Neural progenitor cell (in vitro differentiated cells): ENCODE results near the gene PLEKHB2. TPM values are rescaled to one million over a fixed set of nuclear protein-coding genes. Genes with fewer than 3 reads are reported as not detected.

ENCODE experiments used
- DNase-seq: peaks from one replicate; pipeline ENCODE4 v3.0.0-alpha.2; 2016; ENCODE audit warnings: low spot score
- H2AFZ ChIP-seq: fragments of 200-600 bp; sonication (generic); replicated peaks from 2 replicates; pipeline ENCODE4 v1.6.1; 2016; ENCODE audit warnings: antibody characterized with exemption
- H3F3A ChIP-seq: fragments of 200-600 bp; sonication (generic); 2 replicates; pipeline ENCODE4 v1.6.1; 2016; ENCODE audit warnings: antibody characterized with exemption, low read depth
- H3K27ac ChIP-seq: fragments of 200-600 bp; sonication (generic); 2 replicates; pipeline ENCODE4 v1.5.1; 2016; ENCODE audit warnings: mild to moderate bottlenecking
- H3K27me3 ChIP-seq: fragments of 200-600 bp; sonication (generic); 2 replicates; pipeline ENCODE4 v1.6.1; 2016; ENCODE audit warnings: mild to moderate bottlenecking, moderate library complexity
- H3K36me3 ChIP-seq: fragments of 200-600 bp; sonication (generic); 2 replicates; pipeline ENCODE4 v1.5.1; 2016
- H3K4me1 ChIP-seq: fragments of 200-600 bp; sonication (generic); 2 replicates; pipeline ENCODE4 v1.6.1; 2016; ENCODE audit warnings: mixed run types
- H3K4me2 ChIP-seq: fragments of 200-600 bp; sonication (generic); 2 replicates; pipeline ENCODE4 v1.6.1; 2016
- H3K4me3 ChIP-seq: fragments of 200-600 bp; sonication (generic); 2 replicates; pipeline ENCODE4 v1.5.1; 2016
- H3K79me2 ChIP-seq: fragments of 200-600 bp; sonication (generic); 2 replicates; pipeline ENCODE4 v1.6.1; 2016; ENCODE audit warnings: low read depth
- H3K9ac ChIP-seq: fragments of 200-600 bp; sonication (generic); 2 replicates; pipeline ENCODE4 v1.6.1; 2016
- H3K9me3 ChIP-seq: fragments of 200-600 bp; sonication (generic); 2 replicates; pipeline ENCODE4 v1.5.1; 2016; ENCODE audit warnings: low read depth
- H4K20me1 ChIP-seq: fragments of 200-600 bp; sonication (generic); 2 replicates; pipeline ENCODE4 v1.6.1; 2016; ENCODE audit warnings: low read depth
- H3K27ac Mint-ChIP-seq: 3 replicates; pipeline ENCODE4 v1.8.0; 2021; ENCODE audit warnings: mixed read lengths
- H3K27me3 Mint-ChIP-seq: 2 replicates; pipeline ENCODE4 v1.8.0; 2022; ENCODE audit warnings: low read depth, mild to moderate bottlenecking, inconsistent platforms, moderate library complexity, mixed read lengths; ENCODE audit not compliant: insufficient read depth
- H3K36me3 Mint-ChIP-seq: 3 replicates; pipeline ENCODE4 v1.8.0; 2021; ENCODE audit warnings: mixed read lengths
- H3K4me1 Mint-ChIP-seq: 3 replicates; pipeline ENCODE4 v1.8.0; 2021; ENCODE audit warnings: mixed read lengths
- H3K4me3 Mint-ChIP-seq: 3 replicates; pipeline ENCODE4 v1.8.0; 2021; ENCODE audit warnings: mild to moderate bottlenecking, moderate library complexity, mixed read lengths
- H3K9me3 Mint-ChIP-seq: 3 replicates; pipeline ENCODE4 v1.8.0; 2020; ENCODE audit warnings: mixed read lengths
- CTCF ChIP-seq: fragments of 200-600 bp; sonication (generic); IDR thresholded peaks from 2 replicates; pipeline ENCODE4 v1.5.1; 2017; ENCODE audit warnings: antibody characterized with exemption, mild to moderate bottlenecking
- EZH2 ChIP-seq: fragments of 200-600 bp; sonication (generic); IDR thresholded peaks from 2 replicates; pipeline ENCODE4 v1.6.1; 2017; ENCODE audit warnings: antibody characterized with exemption, mild to moderate bottlenecking, moderate library complexity
- EZH2phosphoT487 ChIP-seq: fragments of 200-600 bp; sonication (generic); IDR thresholded peaks from 2 replicates; pipeline ENCODE4 v1.6.1; 2017; ENCODE audit warnings: antibody characterized with exemption
- total RNA-seq: library from RNA; depleted of rRNA; stranded (reverse); fragments of >200 nt; gene quantifications from 2 replicates; pipeline ENCODE4 v1.2.3, GENCODE V29; 2015; ENCODE audit warnings: low replicate concordance

The PLEKHB2 gene
- total RNA-seq, 1 donor from 2014 or later = 57.4 TPM

DNA sequence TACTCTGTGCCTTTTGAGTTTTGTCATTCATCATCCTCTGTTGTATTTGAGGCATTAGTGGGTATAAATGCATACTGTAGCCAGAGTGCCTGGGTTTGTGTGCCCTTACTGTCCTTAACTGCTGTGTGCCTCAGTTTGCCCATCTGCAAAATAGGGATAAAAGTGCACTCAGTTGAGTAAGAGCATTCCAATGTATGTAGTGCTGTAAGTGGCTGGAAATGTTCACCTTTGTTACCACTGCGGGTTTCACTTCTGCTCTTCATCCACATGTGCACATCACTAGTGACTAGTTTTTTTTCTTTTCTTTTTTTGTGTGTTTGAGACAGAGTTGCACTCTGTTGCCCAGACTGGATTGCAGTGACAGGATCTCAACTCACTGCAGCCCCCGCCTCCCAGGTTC is 39.9 kb downstream of the PLEKHB2 start:
- no peak for DNase-seq
- Histone ChIP-seq H3K36me3 (peaks cover 7% of the 10 kb centered on the region), H3K27ac (no peak overlapping the region), H3K27me3 (no peaks in the 10 kb centered on the region), H3K9me3 (no peaks in the 10 kb centered on the region), H3K4me1 (no peaks in the 10 kb centered on the region), H3K4me2 (no peak overlapping the region), H3K79me2 (peaks cover 9% of the 10 kb centered on the region), H4K20me1 (peaks cover 9% of the 10 kb centered on the region), H2AFZ (no peak overlapping the region), H3K9ac (no peak overlapping the region), H3F3A (no peaks in the 10 kb centered on the region), H3K4me3 (no peak overlapping the region)
- no peak overlapping the region for H3K27ac Mint-ChIP-seq
- no peaks in the 10 kb centered on the region for H3K4me1 Mint-ChIP-seq
- no peak overlapping the region for H3K4me3 Mint-ChIP-seq
- TF ChIP-seq CTCF = no peak
- no peak for TF ChIP-seq EZH2phosphoT487
- no peak for TF ChIP-seq EZH2
- H3K36me3 Mint-ChIP-seq = peaks cover 27% of the 10 kb centered on the region
- H3K27me3 Mint-ChIP-seq = no peaks in the 10 kb centered on the region
- no peaks in the 10 kb centered on the region for H3K9me3 Mint-ChIP-seq

DNA sequence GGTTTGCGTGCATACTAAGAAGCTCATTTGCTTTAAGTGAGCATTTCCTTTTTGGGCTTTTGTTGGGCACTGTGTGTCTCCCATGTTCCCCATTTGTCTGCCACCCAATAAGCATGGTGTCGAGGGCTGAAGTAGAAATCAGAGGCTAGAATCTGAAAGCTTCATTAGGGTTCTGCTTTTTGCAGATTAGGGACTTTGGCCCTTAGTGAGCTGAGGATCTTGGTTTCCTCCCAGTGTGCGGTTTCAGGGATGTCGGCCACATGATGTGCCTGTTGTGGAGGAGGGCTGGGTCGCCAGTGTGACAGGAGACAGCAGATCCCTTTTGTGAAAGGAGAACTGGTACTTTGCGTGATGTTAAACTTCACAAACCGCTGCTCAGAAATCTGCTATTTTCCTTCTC is 41.1 kb downstream of the PLEKHB2 start:
- peaks cover 22% of the 10 kb centered on the region for H3K36me3 Mint-ChIP-seq
- no peaks in the 10 kb centered on the region for H3K9me3 ChIP-seq

GRCh38 chr2:131146749-131147148 is 41.6 kb downstream of the PLEKHB2 start:
- peaks cover 9% of the 10 kb centered on the region for H3K79me2 ChIP-seq
- Mint-ChIP-seq H3K4me1 (no peaks in the 10 kb centered on the region), H3K36me3 (peaks cover 20% of the 10 kb centered on the region), H3K27me3 (peaks cover 2% of the 10 kb centered on the region), H3K27ac (no peak overlapping the region), H3K9me3 (no peaks in the 10 kb centered on the region), H3K4me3 (no peak overlapping the region)
- H3K9me3 ChIP-seq = no peaks in the 10 kb centered on the region
- no peak overlapping the region for H3K9ac ChIP-seq
- peaks cover 8% of the 10 kb centered on the region for H4K20me1 ChIP-seq
- H3K36me3 ChIP-seq = peaks cover 4% of the 10 kb centered on the region
- no peak overlapping the region for H3K4me3 ChIP-seq
- H3K4me1 ChIP-seq = no peaks in the 10 kb centered on the region
- no peaks in the 10 kb centered on the region for H3K27me3 ChIP-seq
- H3F3A ChIP-seq = no peaks in the 10 kb centered on the region
- H3K27ac ChIP-seq = no peak overlapping the region
- no peak for TF ChIP-seq CTCF
- no peak for TF ChIP-seq EZH2
- TF ChIP-seq EZH2phosphoT487 = no peak
- H2AFZ ChIP-seq = no peak overlapping the region
- no peak for DNase-seq
- H3K4me2 ChIP-seq = no peak overlapping the region

More for the DNA sequence above, 41.1 kb downstream of the PLEKHB2 start:
- H3K27ac ChIP-seq = no peak overlapping the region
- H3K9me3 Mint-ChIP-seq = no peaks in the 10 kb centered on the region
- no peak overlapping the region for H3K4me3 Mint-ChIP-seq
- H3K4me1 ChIP-seq = no peaks in the 10 kb centered on the region
- H3K36me3 ChIP-seq = peaks cover 4% of the 10 kb centered on the region
- no peaks in the 10 kb centered on the region for H3K27me3 ChIP-seq
- TF ChIP-seq EZH2phosphoT487 (no peak), CTCF (no peak), EZH2 (no peak)
- no peaks in the 10 kb centered on the region for H3K4me1 Mint-ChIP-seq
- DNase-seq = no peak
- no peak overlapping the region for H3K4me2 ChIP-seq
- no peak overlapping the region for H3K4me3 ChIP-seq
- H4K20me1 ChIP-seq = peaks cover 9% of the 10 kb centered on the region
- peaks cover 2% of the 10 kb centered on the region for H3K27me3 Mint-ChIP-seq
- no peak overlapping the region for H2AFZ ChIP-seq
- no peak overlapping the region for H3K9ac ChIP-seq
- H3K27ac Mint-ChIP-seq = no peak overlapping the region
- H3K79me2 ChIP-seq = peaks cover 9% of the 10 kb centered on the region
- H3F3A ChIP-seq = no peaks in the 10 kb centered on the region
